Body of pancreas (tissue), 4 donors: ENCODE data around the gene SMAD5. TPM values are rescaled to one million over a fixed set of nuclear protein-coding genes. Genes with fewer than 3 reads are reported as not detected.

Experiments
- ATAC-seq: fragments of 150-250 bp; one replicate; pipeline ENCODE4 v1.9.1; 2016
- DNase-seq, 4 donors: peaks; one replicate each; pipeline ENCODE4 v3.0.0-alpha.2; 2019
- H3K27ac ChIP-seq, 4 donors: fragments of 200-600 bp; sonication (generic); 1 replicate in 3 of 4; 2 replicates in 1 of 4; pipeline versions ENCODE4 v1.5.1 to v1.6.1; 2016 to 2019; ENCODE audit warnings: mild to moderate bottlenecking in 1 of 4, mixed read lengths in 1 of 4, moderate library complexity in 1 of 4
- H3K27me3 ChIP-seq, 2 donors: fragments of 200-600 bp; sonication (generic); one replicate each; pipeline ENCODE4 v1.6.0; 2016; ENCODE audit warnings: mild to moderate bottlenecking in 1 of 2
- H3K36me3 ChIP-seq, 2 donors: fragments of 200-600 bp; sonication (generic); replicated peaks in 1 of 2; 2 replicates each; pipeline ENCODE4 v1.5.1; 2016; ENCODE audit warnings: low read depth in 2 of 2; ENCODE audit not compliant: insufficient read depth in 1 of 2
- H3K4me1 ChIP-seq: fragments of 200-600 bp; sonication (generic); one replicate; pipeline ENCODE4 v1.6.0; 2016
- H3K4me3 ChIP-seq, 2 donors: fragments of 200-600 bp; sonication (generic); 1 replicate in 1 of 2; 2 replicates in 1 of 2; pipeline ENCODE4 v1.5.1; 2016 to 2019
- H3K9me3 ChIP-seq, 3 donors: fragments of 200-600 bp; sonication (generic); 1 replicate in 2 of 3; 2 replicates in 1 of 3; pipeline ENCODE4 v1.5.1; 2016
- POLR2A ChIP-seq, 3 donors: fragments of 450-650 bp; IDR thresholded peaks; one replicate each; pipeline ENCODE4 v1.6.1; 2016; ENCODE audit warnings: antibody characterized with exemption in 3 of 3, mild to moderate bottlenecking in 2 of 3
- WGBS, 2 donors: methylation state at CpG; one replicate each; pipeline ENCODE4 v1.1.5; 2017; 5-methylcytosine and 5-hydroxymethylcytosine counted together
- intact Hi-C: fragments of 100-400 bp; cut with DNase I; formaldehyde crosslinking; loops from one replicate; pipeline ENCODE4 v1.15.1; 2023
- total RNA-seq, 2 donors: library from RNA; depleted of rRNA; stranded (reverse); fragments of >200 nt; gene quantifications; one replicate each; pipeline ENCODE4 v1.1.0, GENCODE V29; 2016
- TF ChIP-seq, protein P1 (sequence below), 7 experiments: fragments of 450-650 bp in 4 of 7; fragments of 200-600 bp in 3 of 7; sonication (generic) in 3 of 7; IDR thresholded peaks; one replicate each; pipeline ENCODE4 v1.5.1; 2016 to 2019; ENCODE audit warnings: antibody characterized with exemption in 7 of 7

SMAD5 gene
- total RNA-seq, 2 donors from 2014 or later, result 24.1 to 35.0 TPM

- Histone ChIP-seq H3K27ac (no peak overlapping the region), H3K4me3 (no peak overlapping the region), H3K4me1 (no peaks in the 10 kb centered on the region), H3K9me3 (no peaks in the 10 kb centered on the region), H3K36me3 (no peaks in the 10 kb centered on the region), H3K27me3 (no peaks in the 10 kb centered on the region)
- WGBS, 2 donors, result 73 to 82% methylated on average over 3 to 5 of the region's 5 CpGs
- no peak for DNase-seq
- TF ChIP-seq, protein P1, sequence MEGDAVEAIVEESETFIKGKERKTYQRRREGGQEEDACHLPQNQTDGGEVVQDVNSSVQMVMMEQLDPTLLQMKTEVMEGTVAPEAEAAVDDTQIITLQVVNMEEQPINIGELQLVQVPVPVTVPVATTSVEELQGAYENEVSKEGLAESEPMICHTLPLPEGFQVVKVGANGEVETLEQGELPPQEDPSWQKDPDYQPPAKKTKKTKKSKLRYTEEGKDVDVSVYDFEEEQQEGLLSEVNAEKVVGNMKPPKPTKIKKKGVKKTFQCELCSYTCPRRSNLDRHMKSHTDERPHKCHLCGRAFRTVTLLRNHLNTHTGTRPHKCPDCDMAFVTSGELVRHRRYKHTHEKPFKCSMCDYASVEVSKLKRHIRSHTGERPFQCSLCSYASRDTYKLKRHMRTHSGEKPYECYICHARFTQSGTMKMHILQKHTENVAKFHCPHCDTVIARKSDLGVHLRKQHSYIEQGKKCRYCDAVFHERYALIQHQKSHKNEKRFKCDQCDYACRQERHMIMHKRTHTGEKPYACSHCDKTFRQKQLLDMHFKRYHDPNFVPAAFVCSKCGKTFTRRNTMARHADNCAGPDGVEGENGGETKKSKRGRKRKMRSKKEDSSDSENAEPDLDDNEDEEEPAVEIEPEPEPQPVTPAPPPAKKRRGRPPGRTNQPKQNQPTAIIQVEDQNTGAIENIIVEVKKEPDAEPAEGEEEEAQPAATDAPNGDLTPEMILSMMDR (IDR thresholded peaks at IDR 0.05), result no peak
- TF ChIP-seq POLR2A (IDR thresholded peaks at IDR 0.05), result no peak
- ATAC-seq, result no peak
- intact Hi-C loops, result no loop called here
These were observed 65.8 kb downstream of the SMAD5 start for GRCh38 chr5:136198453-136198852.

GRCh38 chr5:136199408-136199807 lies 66.8 kb downstream of the SMAD5 start:
- H3K4me3 ChIP-seq, result no peak overlapping the region
- no peaks in the 10 kb centered on the region for H3K4me1 ChIP-seq
- H3K27ac ChIP-seq, result no peak overlapping the region
- no peak for DNase-seq
- WGBS, 2 donors, result 85 to 87% methylated on average over 6 to 7 of the region's 7 CpGs
- intact Hi-C loops, result no loop called here
- TF ChIP-seq, protein P1 (IDR thresholded peaks at IDR 0.05), result no peak
- TF ChIP-seq POLR2A (IDR thresholded peaks at IDR 0.05), result no peak
- H3K27me3 ChIP-seq, result no peaks in the 10 kb centered on the region
- no peak for ATAC-seq
- no peaks in the 10 kb centered on the region for H3K9me3 ChIP-seq
- no peaks in the 10 kb centered on the region for H3K36me3 ChIP-seq

GRCh38 chr5:136200130-136200529 lies 67.5 kb downstream of the SMAD5 start:
- intact Hi-C loops, result no loop called here
- ATAC-seq (no peak), DNase-seq (no peak)
- Histone ChIP-seq H3K4me3 (no peak overlapping the region), H3K4me1 (no peaks in the 10 kb centered on the region), H3K9me3 (no peaks in the 10 kb centered on the region), H3K27ac (no peak overlapping the region), H3K36me3 (no peaks in the 10 kb centered on the region), H3K27me3 (no peaks in the 10 kb centered on the region)
- TF ChIP-seq POLR2A (IDR thresholded peaks at IDR 0.05), result no peak
- TF ChIP-seq, protein P1 (IDR thresholded peaks at IDR 0.05), result no peak
- WGBS, 2 donors, result 54% methylated on average over 4 of the region's 4 CpGs

DNA sequence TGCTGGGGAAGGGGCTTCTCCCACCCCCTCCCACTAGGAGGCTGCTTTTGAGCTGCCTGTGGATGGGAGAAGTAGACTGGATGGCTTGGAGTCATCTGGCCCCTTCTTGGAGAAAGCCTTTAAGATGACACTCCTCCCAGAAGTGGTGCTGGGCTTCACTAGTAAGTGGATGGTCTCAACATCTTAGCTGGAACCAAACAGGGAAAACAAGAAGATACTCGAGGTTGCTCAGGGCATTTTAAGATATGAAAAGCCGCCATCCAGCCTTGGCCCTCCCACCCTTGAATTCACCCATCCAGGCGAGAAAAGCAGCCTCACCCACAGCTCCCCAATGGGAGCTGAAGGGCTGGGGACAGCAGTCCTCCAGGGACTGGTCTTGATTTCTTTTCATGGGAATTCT lies 68.1 kb downstream of the SMAD5 start:
- TF ChIP-seq, protein P1 (IDR thresholded peaks at IDR 0.05), result no peak
- TF ChIP-seq POLR2A (IDR thresholded peaks at IDR 0.05), result no peak
- DNase-seq (no peak), ATAC-seq (no peak)
- Histone ChIP-seq H3K36me3 (no peaks in the 10 kb centered on the region), H3K4me1 (no peaks in the 10 kb centered on the region), H3K27ac (no peak overlapping the region), H3K9me3 (no peaks in the 10 kb centered on the region), H3K4me3 (no peak overlapping the region), H3K27me3 (no peaks in the 10 kb centered on the region)
- intact Hi-C loops, result no loop called here
- WGBS, 2 donors, result 46 to 57% methylated on average over 3 of the region's 3 CpGs

- TF ChIP-seq, protein P1 (IDR thresholded peaks at IDR 0.05), result no peak
- no peak for TF ChIP-seq POLR2A (IDR thresholded peaks at IDR 0.05)
- Histone ChIP-seq H3K27ac (no peak overlapping the region), H3K27me3 (no peaks in the 10 kb centered on the region), H3K9me3 (no peaks in the 10 kb centered on the region), H3K4me1 (no peaks in the 10 kb centered on the region), H3K4me3 (no peak overlapping the region), H3K36me3 (no peaks in the 10 kb centered on the region)
- DNase-seq (no peak), ATAC-seq (no peak)
- intact Hi-C loops, result no loop called here
- WGBS, 2 donors, result 38 to 50% methylated on average over 3 to 4 of the region's 4 CpGs
These were observed 69.2 kb downstream of the SMAD5 start for GRCh38 chr5:136201870-136202269.
